ENCODE results near the gene AFF1.
A peak's percentile ranks its signal among the peaks of the same experiment; 100 is the strongest.
"Not testable (repeated sequence)": the region's sequence is repeated elsewhere in the genome, so short reads cannot be mapped to it uniquely, and the experiment has no call there.

AFF1 gene

GRCh38 chr4:87058356-87059073, 123.7 kb downstream of the AFF1 start:
- H3K4me3 ChIP-seq (ENCODE audit: low read length) = peak overlapping the region; percentile 16
- peaks cover 6% of the 10 kb centered on the region for H3K36me3 ChIP-seq (ENCODE audit: control insufficient read depth, insufficient read depth, low read length, severe bottlenecking)
- H3K27me3 ChIP-seq (replicated peaks; ENCODE audit: control insufficient read depth, insufficient read depth, low read length) = no peaks in the 10 kb centered on the region
- H3K9me3 ChIP-seq (ENCODE audit: control insufficient read depth, low read length) = no peaks in the 10 kb centered on the region
- no peak for DNase-seq (ENCODE audit: low read depth)
- H3K9ac ChIP-seq (ENCODE audit: low read length) = no peak overlapping the region
- H3K4me1 ChIP-seq (ENCODE audit: control insufficient read depth, insufficient read depth, low read length) = peaks cover 47% of the 10 kb centered on the region

DNA sequence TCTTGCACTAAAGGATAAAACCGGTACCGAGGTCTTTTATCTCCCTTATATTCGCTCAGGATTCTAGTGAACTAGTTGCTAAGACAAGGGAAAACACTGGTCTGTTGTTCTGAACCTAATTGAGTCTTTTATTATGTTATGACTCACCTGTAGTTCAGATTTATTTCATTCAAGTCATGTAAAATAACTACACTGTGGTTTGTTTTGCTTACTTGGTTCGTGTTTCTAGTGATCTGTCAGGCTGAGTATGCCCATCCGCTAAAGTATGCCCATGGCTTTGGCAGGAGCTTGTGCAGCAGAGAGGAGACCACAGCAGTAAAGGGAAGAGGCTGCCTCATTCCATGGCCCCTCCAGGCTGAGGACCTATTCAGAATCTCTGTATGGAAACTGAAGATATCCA, 126.1 kb downstream of the AFF1 start:
- no peaks in the 10 kb centered on the region for H3K27me3 ChIP-seq (replicated peaks; ENCODE audit: control insufficient read depth, insufficient read depth, low read length)
- H3K36me3 ChIP-seq (ENCODE audit: control insufficient read depth, insufficient read depth, low read length, severe bottlenecking) = peaks cover 12% of the 10 kb centered on the region
- no peak overlapping the region for H3K4me3 ChIP-seq (ENCODE audit: low read length)
- H3K9me3 ChIP-seq (ENCODE audit: control insufficient read depth, low read length) = no peaks in the 10 kb centered on the region
- DNase-seq (ENCODE audit: low read depth) = peak; percentile 35
- H3K9ac ChIP-seq (ENCODE audit: low read length) = no peak overlapping the region
- peaks cover 30% of the 10 kb centered on the region for H3K4me1 ChIP-seq (ENCODE audit: control insufficient read depth, insufficient read depth, low read length)

DNA sequence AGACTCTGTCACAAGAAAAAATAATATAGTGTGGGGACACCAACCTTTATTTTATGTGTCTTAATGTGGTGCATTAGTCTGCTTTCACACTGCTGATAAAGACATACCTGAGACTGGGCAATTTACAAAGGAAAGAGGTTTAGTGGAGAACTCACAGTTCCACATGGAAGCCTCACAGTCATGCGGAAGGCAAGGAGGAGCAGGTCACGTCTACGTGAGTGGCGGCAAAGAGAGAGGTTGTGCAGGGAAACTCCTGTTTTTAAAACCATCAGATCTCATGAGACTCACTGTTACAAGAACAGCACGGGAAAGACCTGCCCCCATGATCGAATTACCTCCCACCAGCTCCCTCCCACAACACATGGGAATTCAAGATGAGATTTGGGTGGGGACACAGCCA, 130.2 kb downstream of the AFF1 start:
- Histone ChIP-seq H3K9me3 (ENCODE audit: control insufficient read depth, low read length) (no peaks in the 10 kb centered on the region), H3K9ac (ENCODE audit: low read length) (no peak overlapping the region), H3K27me3 (replicated peaks; ENCODE audit: control insufficient read depth, insufficient read depth, low read length) (no peaks in the 10 kb centered on the region), H3K4me3 (ENCODE audit: low read length) (no peak overlapping the region), H3K36me3 (ENCODE audit: control insufficient read depth, insufficient read depth, low read length, severe bottlenecking) (peaks cover 12% of the 10 kb centered on the region), H3K4me1 (ENCODE audit: control insufficient read depth, insufficient read depth, low read length) (peaks cover 16% of the 10 kb centered on the region)
- DNase-seq (ENCODE audit: low read depth) = no peak

DNA sequence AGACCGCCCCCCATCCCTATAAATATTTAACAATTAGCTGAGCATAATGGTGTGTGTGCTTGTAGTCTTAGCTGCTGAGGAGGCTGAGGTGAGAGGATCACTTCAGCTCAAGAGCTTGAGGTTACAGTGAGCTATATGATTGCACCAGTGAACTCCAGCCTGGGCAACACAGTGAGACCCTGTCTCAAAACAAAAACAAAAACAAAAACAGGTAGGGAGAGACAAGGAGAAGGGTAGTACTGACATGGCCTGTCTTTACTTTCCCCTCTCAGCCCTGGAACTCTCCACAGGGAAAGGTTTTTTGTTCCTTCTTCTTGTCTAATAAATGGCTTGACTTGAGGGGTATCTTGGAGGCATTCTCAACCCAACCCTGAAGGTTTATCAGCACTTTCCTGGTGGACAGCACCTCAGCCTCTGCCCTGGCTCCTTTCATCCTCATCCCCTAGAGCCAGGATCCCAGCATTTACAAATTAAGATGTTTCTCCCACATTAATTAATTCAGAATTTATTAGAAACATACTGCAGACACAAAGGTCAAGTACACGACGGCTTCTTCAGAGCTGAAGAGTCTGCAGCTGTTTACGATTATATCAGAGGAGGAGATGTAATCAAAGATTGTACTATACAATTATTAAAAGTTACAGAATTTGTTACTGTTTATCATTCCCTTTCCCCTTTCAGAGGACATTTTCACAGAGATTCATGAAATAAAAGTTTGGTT, 131.8 kb downstream of the AFF1 start:
- no peak overlapping the region for H3K4me3 ChIP-seq (ENCODE audit: low read length)
- H3K9me3 ChIP-seq (ENCODE audit: control insufficient read depth, low read length) = no peaks in the 10 kb centered on the region
- H3K36me3 ChIP-seq (ENCODE audit: control insufficient read depth, insufficient read depth, low read length, severe bottlenecking) = peaks cover 9% of the 10 kb centered on the region
- no peak for DNase-seq (ENCODE audit: low read depth)
- H3K9ac ChIP-seq (ENCODE audit: low read length) = no peak overlapping the region
- peaks cover 16% of the 10 kb centered on the region for H3K4me1 ChIP-seq (ENCODE audit: control insufficient read depth, insufficient read depth, low read length)
- H3K27me3 ChIP-seq (replicated peaks; ENCODE audit: control insufficient read depth, insufficient read depth, low read length) = no peaks in the 10 kb centered on the region

DNA sequence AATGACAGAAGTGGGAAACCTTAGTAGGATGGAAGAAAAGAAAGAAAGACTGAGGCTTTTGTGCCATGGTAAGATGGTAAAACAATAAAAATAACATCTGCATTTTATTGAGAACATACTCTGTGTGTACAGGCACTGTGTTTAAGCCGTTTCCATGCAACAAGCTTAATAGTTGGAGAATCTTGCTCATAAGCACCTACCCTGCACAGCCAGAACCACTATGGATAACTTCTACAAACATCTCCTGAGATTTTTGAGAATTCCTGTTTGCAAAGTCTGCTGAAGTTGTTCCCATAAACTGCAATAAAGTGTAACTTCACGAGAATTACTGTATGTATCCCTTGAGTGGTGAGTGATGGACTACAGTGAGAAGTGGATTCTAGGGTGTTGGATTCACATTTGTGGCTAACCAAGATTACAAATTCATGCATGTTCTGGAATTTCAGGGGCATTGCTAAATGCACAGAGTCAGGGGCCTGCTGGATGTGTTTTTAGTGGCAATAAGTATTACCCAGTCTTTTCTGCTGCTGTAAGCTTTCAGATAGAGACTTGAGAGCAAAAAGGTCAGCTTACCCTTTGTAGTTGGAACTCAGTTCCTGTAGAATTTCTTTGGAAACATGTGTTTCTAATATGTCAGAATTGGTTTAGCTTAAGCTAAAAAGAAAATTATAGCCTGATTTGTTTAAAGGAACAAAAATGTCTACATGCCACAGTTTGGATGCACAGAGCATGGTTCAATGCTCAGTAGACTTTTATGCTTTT, 132.5 kb downstream of the AFF1 start:
- Histone ChIP-seq H3K4me3 (ENCODE audit: low read length) (no peak overlapping the region), H3K36me3 (ENCODE audit: control insufficient read depth, insufficient read depth, low read length, severe bottlenecking) (peaks cover 9% of the 10 kb centered on the region), H3K4me1 (ENCODE audit: control insufficient read depth, insufficient read depth, low read length) (peaks cover 16% of the 10 kb centered on the region), H3K27me3 (replicated peaks; ENCODE audit: control insufficient read depth, insufficient read depth, low read length) (no peaks in the 10 kb centered on the region), H3K9me3 (ENCODE audit: control insufficient read depth, low read length) (no peaks in the 10 kb centered on the region), H3K9ac (ENCODE audit: low read length) (no peak overlapping the region)
- peak; percentile 54 for DNase-seq (ENCODE audit: low read depth)

- H3K4me1 ChIP-seq (ENCODE audit: control insufficient read depth, insufficient read depth, low read length) = peaks cover 25% of the 10 kb centered on the region
- no peak overlapping the region for H3K4me3 ChIP-seq (ENCODE audit: low read length)
- no peaks in the 10 kb centered on the region for H3K27me3 ChIP-seq (replicated peaks; ENCODE audit: control insufficient read depth, insufficient read depth, low read length)
- peak; percentile 57 for DNase-seq (ENCODE audit: low read depth)
- no peak overlapping the region for H3K9ac ChIP-seq (ENCODE audit: low read length)
- no peaks in the 10 kb centered on the region for H3K9me3 ChIP-seq (ENCODE audit: control insufficient read depth, low read length)
- peaks cover 5% of the 10 kb centered on the region for H3K36me3 ChIP-seq (ENCODE audit: control insufficient read depth, insufficient read depth, low read length, severe bottlenecking)
Observed at GRCh38 chr4:87068583-87069021, 133.8 kb downstream of the AFF1 start.

- DNase-seq (ENCODE audit: low read depth) = no peak
- H3K27me3 ChIP-seq (replicated peaks; ENCODE audit: control insufficient read depth, insufficient read depth, low read length) = no peaks in the 10 kb centered on the region
Observed at GRCh38 chr4:87069037-87069742, 134.4 kb downstream of the AFF1 start.

GRCh38 chr4:87071401-87071800, 136.6 kb downstream of the AFF1 start:
- Histone ChIP-seq H3K9me3 (ENCODE audit: control insufficient read depth, low read length) (no peaks in the 10 kb centered on the region), H3K4me3 (ENCODE audit: low read length) (no peak overlapping the region), H3K36me3 (ENCODE audit: control insufficient read depth, insufficient read depth, low read length, severe bottlenecking) (no peaks in the 10 kb centered on the region), H3K4me1 (ENCODE audit: control insufficient read depth, insufficient read depth, low read length) (peaks cover 36% of the 10 kb centered on the region), H3K9ac (ENCODE audit: low read length) (no peak overlapping the region), H3K27me3 (replicated peaks; ENCODE audit: control insufficient read depth, insufficient read depth, low read length) (no peaks in the 10 kb centered on the region)
- no peak for DNase-seq (ENCODE audit: low read depth)

More at GRCh38 chr4:87069037-87069742, 134.4 kb downstream of the AFF1 start:
- H3K9me3 ChIP-seq (ENCODE audit: control insufficient read depth, low read length) = no peaks in the 10 kb centered on the region
- H3K9ac ChIP-seq (ENCODE audit: low read length) = no peak overlapping the region
- H3K4me1 ChIP-seq (ENCODE audit: control insufficient read depth, insufficient read depth, low read length) = peaks cover 27% of the 10 kb centered on the region
- H3K36me3 ChIP-seq (ENCODE audit: control insufficient read depth, insufficient read depth, low read length, severe bottlenecking) = peaks cover 4% of the 10 kb centered on the region
- no peak overlapping the region for H3K4me3 ChIP-seq (ENCODE audit: low read length)

DNA sequence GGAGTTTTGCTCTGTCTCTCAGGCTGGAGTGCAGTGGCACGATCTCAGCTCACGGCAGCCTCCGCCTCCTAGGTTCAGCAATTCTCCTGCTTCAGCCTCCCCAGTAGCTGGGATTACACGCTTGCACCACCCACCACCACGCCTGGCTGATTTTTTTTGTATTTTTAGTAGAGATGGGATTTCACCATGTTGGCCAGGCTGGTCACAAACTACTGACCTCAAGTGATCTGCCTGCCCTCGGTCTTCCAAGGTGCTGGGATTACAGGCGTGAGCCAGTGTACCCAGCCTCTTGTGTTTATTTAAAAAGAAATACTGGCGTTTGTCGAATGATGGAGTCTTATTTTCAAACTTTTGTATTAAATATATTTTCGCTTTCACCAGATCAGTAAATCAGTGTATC, 137.7 kb downstream of the AFF1 start:
- H3K27me3 ChIP-seq (replicated peaks; ENCODE audit: control insufficient read depth, insufficient read depth, low read length); H3K36me3 ChIP-seq (ENCODE audit: control insufficient read depth, insufficient read depth, low read length, severe bottlenecking); DNase-seq (ENCODE audit: low read depth); H3K4me3 ChIP-seq (ENCODE audit: low read length); H3K9ac ChIP-seq (ENCODE audit: low read length); H3K9me3 ChIP-seq (ENCODE audit: control insufficient read depth, low read length): not testable (repeated sequence)
- peaks cover 39% of the 10 kb centered on the region for H3K4me1 ChIP-seq (ENCODE audit: control insufficient read depth, insufficient read depth, low read length)

- no peaks in the 10 kb centered on the region for H3K27me3 ChIP-seq (replicated peaks; ENCODE audit: control insufficient read depth, insufficient read depth, low read length)
- no peaks in the 10 kb centered on the region for H3K36me3 ChIP-seq (ENCODE audit: control insufficient read depth, insufficient read depth, low read length, severe bottlenecking)
- peak overlapping the region; percentile 14 for H3K4me3 ChIP-seq (ENCODE audit: low read length)
- no peaks in the 10 kb centered on the region for H3K9me3 ChIP-seq (ENCODE audit: control insufficient read depth, low read length)
- DNase-seq (ENCODE audit: low read depth) = no peak
- peaks cover 42% of the 10 kb centered on the region for H3K4me1 ChIP-seq (ENCODE audit: control insufficient read depth, insufficient read depth, low read length)
- H3K9ac ChIP-seq (ENCODE audit: low read length) = peak overlapping the region; percentile 37
Observed at GRCh38 chr4:87073199-87074120, 138.6 kb downstream of the AFF1 start.

Data from adipocyte (in vitro differentiated cells).